GM12891 (cell line): Measurements from ENCODE around the gene ENTPD2.

Experiments
- POLR2A ChIP-seq: IDR thresholded peaks from 2 replicates; pipeline ENCODE4 v1.6.1; 2011; ENCODE audit warnings: low read depth, low read length, control low read depth
- POLR2AphosphoS5 ChIP-seq: IDR thresholded peaks from 2 replicates; pipeline ENCODE4 v1.6.1; 2011; ENCODE audit warnings: low read depth, low read length, control low read depth
- SPI1 ChIP-seq: IDR thresholded peaks from 2 replicates; pipeline ENCODE4 v1.6.1; 2011; ENCODE audit warnings: low read depth, low read length, control low read depth
- TAF1 ChIP-seq: IDR thresholded peaks from 2 replicates; pipeline ENCODE4 v1.6.1; 2011; ENCODE audit warnings: low read depth, low read length, control low read depth

GRCh38 chr9:137028263-137029057 is 25.4 kb downstream of the ENTPD2 start:
- TF ChIP-seq POLR2AphosphoS5 (no peak), POLR2A (no peak), TAF1 (no peak), SPI1 (no peak)
